DOHH2 (cell line): ENCODE measurements around the gene IFT81.

ENCODE experiments used
- EZH2phosphoT487 ChIP-seq: fragments of 200-600 bp; sonication (generic); IDR thresholded peaks from 2 replicates; pipeline ENCODE4 v1.6.1; 2017; ENCODE audit warnings: borderline replicate concordance, mild to moderate bottlenecking, antibody characterized with exemption, low read length, moderate library complexity, mixed read lengths
- TF ChIP-seq, protein P1 (sequence below): fragments of 200-600 bp; sonication (generic); IDR thresholded peaks from one replicate; pipeline ENCODE4 v1.5.1; 2014; ENCODE audit warnings: antibody characterized with exemption, mild to moderate bottlenecking, low read depth, low read length; ENCODE audit not compliant: poor library complexity, severe bottlenecking

DNA sequence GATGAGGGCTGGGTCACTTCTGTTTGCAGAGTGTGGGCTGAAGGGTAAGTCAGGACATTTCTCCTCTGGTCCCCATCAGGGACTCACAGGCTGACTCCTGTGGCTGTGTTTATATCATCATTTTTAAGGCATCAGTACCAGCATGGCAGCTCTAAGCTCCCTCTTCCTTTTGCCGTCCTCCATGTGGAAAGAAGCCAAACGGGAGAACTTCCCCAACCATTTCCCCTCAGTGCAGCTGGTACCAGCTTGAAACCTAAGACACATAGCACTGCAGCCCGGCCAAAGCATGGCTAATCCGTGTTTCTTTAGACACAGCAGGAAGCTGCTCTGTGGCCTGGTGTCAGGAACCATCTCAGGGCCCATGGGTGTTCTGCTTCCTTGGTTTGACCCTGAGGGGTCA is 124.9 kb downstream of the IFT81 start:
- TF ChIP-seq, protein P1, sequence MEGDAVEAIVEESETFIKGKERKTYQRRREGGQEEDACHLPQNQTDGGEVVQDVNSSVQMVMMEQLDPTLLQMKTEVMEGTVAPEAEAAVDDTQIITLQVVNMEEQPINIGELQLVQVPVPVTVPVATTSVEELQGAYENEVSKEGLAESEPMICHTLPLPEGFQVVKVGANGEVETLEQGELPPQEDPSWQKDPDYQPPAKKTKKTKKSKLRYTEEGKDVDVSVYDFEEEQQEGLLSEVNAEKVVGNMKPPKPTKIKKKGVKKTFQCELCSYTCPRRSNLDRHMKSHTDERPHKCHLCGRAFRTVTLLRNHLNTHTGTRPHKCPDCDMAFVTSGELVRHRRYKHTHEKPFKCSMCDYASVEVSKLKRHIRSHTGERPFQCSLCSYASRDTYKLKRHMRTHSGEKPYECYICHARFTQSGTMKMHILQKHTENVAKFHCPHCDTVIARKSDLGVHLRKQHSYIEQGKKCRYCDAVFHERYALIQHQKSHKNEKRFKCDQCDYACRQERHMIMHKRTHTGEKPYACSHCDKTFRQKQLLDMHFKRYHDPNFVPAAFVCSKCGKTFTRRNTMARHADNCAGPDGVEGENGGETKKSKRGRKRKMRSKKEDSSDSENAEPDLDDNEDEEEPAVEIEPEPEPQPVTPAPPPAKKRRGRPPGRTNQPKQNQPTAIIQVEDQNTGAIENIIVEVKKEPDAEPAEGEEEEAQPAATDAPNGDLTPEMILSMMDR = no peak
- TF ChIP-seq EZH2phosphoT487 = no peak
